ENCODE data around the gene SERPINB8.

SERPINB8 gene

GRCh38 chr18:64029096-64029495 is 59.2 kb downstream of the SERPINB8 start:
- no peaks in the 10 kb centered on the region for H3K27me3 ChIP-seq (ENCODE audit: control insufficient read depth, insufficient read depth, low read length)
- no peak overlapping the region for H3K4me3 ChIP-seq (ENCODE audit: low read length)
- H3K36me3 ChIP-seq (ENCODE audit: control insufficient read depth, insufficient read depth, low read length), result no peaks in the 10 kb centered on the region
- H3K9me3 ChIP-seq (ENCODE audit: control insufficient read depth, low read length), result no peaks in the 10 kb centered on the region
- no peaks in the 10 kb centered on the region for H3K4me1 ChIP-seq (ENCODE audit: control insufficient read depth, insufficient read depth, low read length)
- H3K9ac ChIP-seq (ENCODE audit: low read length), result no peak overlapping the region

- Histone ChIP-seq H3K27me3 (ENCODE audit: control insufficient read depth, insufficient read depth, low read length) (no peaks in the 10 kb centered on the region), H3K4me1 (ENCODE audit: control insufficient read depth, insufficient read depth, low read length) (no peaks in the 10 kb centered on the region), H3K9ac (ENCODE audit: low read length) (no peak overlapping the region), H3K9me3 (ENCODE audit: control insufficient read depth, low read length) (no peaks in the 10 kb centered on the region), H3K4me3 (ENCODE audit: low read length) (no peak overlapping the region), H3K36me3 (ENCODE audit: control insufficient read depth, insufficient read depth, low read length) (no peaks in the 10 kb centered on the region)
Measured at GRCh38 chr18:64031411-64031810, 61.5 kb downstream of the SERPINB8 start.

- H3K36me3 ChIP-seq (ENCODE audit: control insufficient read depth, insufficient read depth, low read length), result no peaks in the 10 kb centered on the region
- no peaks in the 10 kb centered on the region for H3K4me1 ChIP-seq (ENCODE audit: control insufficient read depth, insufficient read depth, low read length)
- no peak overlapping the region for H3K9ac ChIP-seq (ENCODE audit: low read length)
- no peaks in the 10 kb centered on the region for H3K27me3 ChIP-seq (ENCODE audit: control insufficient read depth, insufficient read depth, low read length)
- H3K4me3 ChIP-seq (ENCODE audit: low read length), result no peak overlapping the region
- H3K9me3 ChIP-seq (ENCODE audit: control insufficient read depth, low read length), result no peaks in the 10 kb centered on the region
Measured at GRCh38 chr18:64032312-64032711, 62.4 kb downstream of the SERPINB8 start.

GRCh38 chr18:64037812-64038414 is 68.0 kb downstream of the SERPINB8 start:
- Histone ChIP-seq H3K36me3 (ENCODE audit: control insufficient read depth, insufficient read depth, low read length) (no peaks in the 10 kb centered on the region), H3K9ac (ENCODE audit: low read length) (no peak overlapping the region), H3K27me3 (ENCODE audit: control insufficient read depth, insufficient read depth, low read length) (no peaks in the 10 kb centered on the region), H3K9me3 (ENCODE audit: control insufficient read depth, low read length) (no peaks in the 10 kb centered on the region), H3K4me1 (ENCODE audit: control insufficient read depth, insufficient read depth, low read length) (no peaks in the 10 kb centered on the region), H3K4me3 (ENCODE audit: low read length) (no peak overlapping the region)

Measured in mucosa of stomach (tissue), 1 donor.